ENCODE measurements around the gene AMDHD2.

AMDHD2 gene

DNA sequence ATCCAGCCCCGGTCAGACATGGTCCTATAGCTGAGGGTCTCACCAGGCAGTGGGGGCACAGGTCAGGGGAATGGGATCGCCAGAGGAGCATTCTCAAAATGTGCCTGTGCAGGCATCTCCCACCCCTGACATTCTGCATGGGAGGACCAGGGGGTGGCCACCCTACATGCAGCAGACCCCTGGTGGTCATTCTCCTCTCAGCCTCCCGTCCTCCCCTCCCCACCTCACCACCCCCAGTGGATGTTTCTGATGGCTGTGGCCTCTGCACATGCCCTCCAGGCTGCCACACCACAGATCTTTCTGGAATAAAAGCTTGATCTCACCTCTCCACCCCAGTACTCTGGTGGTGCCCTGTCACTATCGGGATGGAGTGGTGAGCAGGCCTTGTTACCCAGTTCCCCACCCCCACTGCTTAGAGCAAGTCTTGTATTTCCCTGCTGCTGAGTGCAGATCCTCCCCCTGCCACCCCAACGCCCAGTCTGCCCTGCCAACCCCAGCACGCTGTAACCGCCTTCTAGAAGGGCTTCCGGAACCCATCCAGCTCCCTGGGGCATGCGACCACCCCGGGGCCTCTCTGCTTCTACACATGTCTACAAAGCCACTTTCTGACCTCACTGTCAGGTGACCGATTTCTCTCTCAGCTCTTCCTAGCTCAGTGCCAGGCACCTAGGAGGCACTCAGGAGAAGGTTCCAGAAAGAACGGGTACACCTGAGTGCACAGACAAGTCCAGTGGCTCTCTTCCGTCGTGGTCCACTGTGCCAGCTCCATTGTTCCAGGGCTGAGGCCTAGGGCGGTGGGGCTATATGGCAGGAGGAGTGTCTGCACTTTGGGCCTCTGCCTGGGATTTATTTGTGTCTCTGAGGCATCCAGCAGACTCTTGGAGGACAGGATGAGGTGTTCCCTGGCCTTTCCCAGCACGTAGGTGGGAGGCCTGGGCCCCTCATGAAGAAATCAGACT is 36.0 kb upstream of the AMDHD2 start:
- DNase-seq = no peak

DNA sequence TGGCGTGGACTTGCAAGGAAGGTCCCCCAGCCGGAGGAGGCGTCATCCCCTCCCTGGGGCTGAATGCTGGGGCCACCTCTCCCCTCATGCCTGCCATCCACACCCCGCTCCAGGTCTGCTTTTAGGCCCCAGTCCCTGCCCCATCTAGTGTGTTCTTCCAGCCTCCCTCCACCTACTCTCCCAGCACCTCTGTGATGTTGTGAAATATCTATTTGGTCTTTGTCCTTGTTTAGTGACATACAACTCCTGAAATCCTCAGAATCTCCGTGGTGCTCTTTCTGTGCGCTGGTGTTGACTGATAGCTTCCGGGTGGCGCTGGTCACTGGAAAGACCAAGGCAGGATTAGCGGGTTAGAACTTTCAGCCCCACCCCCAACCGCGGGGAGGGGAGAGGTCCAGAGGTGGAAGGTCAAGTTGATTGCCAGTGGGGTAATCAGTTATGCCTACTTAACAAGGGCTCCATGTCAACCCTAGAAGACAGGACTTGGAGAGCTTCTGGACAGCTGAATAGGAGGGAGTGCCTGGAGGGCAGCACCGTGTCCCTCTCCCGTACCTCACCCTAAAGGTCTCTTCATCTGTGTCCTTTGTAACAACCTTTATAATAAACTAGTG is 35.2 kb upstream of the AMDHD2 start:
- DNase-seq = no peak

DNA sequence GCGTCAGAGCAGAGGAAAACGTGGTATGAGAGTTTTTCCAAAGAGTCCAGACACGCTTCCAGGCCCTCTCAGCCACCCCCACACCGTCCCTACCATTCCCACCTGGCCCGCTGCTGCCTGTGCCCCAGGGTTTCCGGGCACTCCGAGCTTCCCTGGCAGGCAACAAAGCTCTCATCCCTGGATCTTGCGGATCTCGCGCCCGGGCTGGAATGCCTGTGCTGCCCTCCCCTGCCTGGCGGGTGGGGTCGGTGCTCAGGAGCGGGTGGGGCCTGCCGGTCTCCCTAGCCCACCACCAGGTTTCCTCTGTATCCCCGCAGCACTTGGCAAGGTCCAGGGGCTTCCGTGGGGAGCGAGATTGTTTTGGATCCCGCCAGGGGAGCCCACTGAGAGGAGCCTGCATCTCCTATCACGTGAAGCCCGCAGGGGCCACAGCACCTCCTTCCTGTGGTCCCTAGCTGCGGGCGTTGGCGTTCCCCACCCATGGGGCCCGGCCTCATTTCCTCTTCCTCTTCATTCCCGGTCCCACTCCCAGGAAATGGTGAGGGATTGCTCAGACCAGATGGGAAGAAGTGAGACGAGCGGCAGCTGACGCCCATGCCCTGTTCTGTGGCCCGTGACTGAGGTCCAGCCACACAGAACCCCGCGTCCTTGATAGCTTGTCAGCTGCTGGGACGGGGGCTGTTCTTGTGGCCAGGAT is 34.2 kb upstream of the AMDHD2 start:
- DNase-seq = no peak

DNA sequence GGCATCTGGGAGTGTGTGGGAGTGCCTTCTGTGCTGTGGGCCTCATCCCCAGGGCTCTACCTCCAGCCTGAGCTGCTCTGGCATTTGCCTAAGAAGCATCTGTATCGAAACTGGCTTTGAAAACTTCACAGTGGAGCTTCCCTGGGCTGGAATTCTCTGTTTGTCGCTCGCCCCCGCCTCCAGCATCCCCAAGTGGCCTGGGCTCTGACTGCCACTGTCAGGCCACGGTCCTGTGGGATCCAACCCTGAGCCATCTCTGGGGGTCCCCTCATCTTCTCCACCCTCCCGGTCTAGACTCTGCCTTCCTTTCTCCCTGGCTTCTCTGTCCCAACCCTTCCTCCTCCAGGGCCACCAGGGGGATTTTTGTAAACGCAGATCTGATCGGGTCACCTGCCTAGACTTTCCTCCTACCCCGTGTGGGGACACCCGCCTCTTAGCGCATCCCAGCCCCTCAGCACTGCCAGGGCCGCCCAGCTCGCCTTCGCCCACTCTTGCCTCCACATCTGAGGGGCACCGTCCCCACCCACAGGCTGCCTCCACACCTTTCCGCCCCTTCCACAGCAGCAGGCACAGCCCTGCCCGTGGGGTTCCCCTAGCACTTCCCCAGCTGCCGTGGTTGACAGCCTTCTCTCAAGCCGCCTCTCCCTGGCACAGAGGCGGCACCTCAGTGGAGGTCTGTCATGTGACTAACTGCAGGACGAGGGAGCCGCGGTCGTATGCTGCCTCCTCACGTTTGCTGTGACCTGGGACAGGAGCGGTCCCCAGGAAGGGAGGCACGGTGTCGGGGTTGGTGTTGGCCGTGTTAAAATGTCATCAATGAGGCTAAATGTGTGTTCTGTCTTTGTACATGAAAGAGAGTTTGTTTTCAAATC is 33.3 kb upstream of the AMDHD2 start:
- no peak for DNase-seq

DNA sequence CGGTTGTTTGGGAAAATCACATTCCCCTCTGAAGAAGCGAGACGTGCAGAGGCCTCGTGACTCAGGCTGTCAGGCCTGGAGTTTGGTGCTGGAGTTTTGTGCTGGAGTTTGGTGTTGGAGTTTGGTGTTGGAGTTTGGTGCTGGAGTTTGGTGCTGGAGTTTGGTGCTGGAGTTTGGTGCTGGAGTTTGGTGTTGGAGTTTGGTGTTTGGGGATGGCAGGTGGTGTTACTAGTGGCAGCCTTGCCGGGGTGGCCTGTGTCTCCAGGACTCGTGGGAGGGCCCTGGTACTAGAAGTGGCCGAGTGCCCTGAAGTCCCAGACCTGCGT is 32.7 kb upstream of the AMDHD2 start:
- no peak for DNase-seq

DNA sequence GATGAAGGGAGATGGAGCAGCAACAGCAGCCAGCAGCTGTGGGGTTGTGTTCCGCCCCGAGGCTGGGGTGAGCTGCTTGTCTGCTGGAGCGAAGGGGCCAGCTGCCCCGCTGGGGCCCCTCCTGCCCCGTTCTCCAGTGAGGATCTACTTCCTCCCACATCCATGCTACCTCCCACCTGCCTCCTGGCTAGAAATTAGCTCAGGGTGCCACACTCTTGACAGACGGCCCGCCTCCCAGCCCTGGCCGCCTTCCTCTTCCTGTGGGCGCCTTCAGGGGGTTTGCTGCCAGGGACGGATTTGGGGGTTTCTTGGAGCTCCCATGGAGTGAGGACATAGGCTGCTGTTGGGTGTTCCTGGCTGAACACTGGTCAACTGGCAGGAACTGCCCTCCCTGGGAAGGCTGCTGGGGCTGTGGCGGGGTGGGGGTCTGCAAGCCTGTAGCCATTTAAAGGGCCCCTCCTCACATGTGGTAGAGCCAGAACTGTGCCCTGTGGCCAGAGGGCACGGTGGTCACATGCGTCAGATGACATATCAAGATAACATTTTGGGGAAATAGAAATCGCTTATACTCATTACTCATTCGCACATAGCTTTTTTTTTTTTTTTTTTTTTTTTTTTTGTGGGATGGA is 32.2 kb upstream of the AMDHD2 start:
- peak; percentile 74 for DNase-seq

DNA sequence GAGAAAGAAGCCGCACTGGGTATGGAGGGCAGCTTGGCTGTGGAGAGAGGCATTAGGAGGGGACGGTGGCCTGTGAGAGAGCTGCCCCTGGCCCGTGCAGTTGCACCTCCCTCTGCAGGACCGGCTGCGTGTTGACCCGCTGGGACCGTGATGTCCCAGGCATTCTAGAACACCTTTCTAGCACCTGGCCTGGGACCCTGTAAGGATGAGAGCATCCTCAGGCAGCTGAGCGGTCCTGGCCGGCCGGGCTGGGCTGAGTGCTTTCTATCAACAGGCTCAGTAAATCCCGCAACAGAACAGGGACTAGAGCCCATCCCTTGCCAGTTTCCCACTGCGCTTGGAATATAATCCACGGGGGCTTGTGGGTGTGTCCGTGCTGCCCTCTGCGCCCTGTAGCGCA is 30.6 kb upstream of the AMDHD2 start:
- DNase-seq = no peak

DNA sequence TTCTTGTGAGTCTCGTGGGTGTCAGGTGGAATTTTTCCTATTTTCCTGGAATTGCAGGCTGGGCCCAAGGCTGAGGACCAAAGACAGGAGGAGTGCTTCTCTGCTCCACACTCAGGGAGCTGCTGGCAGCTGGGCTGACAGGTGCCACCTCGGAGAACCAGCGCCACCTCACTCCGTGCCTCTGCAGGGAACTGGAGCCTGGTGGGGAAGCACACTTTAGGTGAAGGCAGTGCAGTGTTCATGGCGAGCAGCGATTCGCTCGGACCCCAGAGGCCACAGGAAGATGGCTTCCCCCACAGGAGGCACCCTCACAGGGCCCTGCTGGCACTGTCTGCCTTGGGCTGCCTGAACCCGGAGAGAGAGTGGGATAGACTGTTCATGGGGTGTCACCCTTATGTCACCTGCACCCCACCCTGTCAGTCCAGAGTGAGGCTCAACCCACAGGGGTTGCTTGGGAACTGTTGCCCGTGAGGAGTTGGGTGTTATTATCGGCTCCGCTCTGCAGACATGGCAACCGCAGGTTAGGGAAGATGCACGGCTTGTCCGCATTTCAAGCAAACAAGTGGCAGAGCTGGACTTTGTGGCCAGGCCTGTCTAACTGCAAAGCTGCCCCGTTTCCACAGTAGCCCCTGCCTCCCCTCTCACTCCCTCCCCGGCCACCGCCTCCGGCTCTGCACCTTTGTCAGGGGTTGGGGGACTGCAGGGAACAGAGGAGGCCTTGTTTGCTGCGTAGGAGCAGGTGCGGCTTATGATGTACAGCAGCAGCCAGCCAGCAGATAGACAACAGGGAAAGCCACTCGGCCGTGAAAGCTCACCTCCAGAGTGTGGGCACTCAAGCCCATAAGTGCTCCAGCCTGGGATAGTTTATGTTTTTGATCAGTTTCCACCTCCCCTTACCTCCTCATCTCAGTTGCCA is 29.7 kb upstream of the AMDHD2 start:
- DNase-seq = no peak

DNA sequence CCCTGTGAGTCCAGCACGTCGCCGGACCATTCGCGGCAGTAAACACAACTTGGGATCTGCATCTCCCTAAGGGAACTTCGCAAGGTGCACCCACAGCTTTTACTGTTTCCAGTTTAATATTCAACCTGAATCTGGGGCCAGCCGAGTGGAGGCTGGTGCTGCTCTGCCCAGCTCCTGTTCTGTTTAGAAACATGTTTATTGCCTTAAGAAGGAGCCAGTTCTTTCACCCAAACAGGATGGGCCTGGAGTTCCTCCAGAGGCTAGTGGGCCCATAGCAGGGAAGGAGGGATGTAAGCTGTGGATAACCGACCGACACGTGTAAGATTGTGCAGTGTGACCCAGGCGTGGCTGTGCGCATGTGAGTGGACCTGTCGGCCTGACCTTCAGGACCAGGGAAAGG is 27.9 kb upstream of the AMDHD2 start:
- no peak for DNase-seq

DNA sequence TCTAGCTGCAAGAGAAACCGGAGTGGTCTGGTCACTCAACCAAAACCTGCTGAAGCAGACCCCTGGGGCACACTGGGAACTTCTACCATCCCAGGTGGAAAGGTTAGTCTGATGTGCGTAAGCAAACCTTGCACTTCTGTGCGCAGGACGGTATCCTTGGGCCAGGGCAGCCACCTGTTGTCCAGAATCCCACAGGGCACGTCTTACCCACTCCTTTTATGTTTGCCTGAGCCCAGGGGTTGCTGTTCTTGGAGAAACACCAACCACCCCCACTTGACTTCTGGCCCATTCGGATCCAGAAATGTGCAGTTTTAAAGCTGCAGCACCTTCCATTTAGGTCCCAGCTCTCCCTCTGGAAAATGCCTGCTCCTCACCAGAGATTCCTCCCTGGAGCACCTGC is 26.6 kb upstream of the AMDHD2 start:
- no peak for DNase-seq

DNA sequence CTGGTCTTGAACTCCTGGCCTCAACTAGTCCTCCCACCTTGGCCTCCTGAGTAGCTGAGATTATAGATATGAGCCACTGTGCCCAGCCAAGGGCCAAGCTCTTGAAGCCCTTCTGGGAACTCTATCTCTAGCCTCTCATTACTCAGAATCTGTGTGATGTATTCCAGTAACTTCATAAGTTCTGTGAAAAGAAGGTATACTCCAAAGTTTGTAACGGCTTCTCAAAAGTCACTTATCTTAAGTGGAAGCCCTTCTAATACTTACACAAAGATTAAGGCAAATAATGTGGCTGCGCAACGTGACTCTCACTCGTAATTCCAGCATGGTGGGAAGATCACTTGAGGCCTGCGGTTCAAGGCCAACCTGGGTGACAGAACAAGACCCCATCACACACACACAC is 25.6 kb upstream of the AMDHD2 start:
- peak; percentile 28 for DNase-seq

DNA sequence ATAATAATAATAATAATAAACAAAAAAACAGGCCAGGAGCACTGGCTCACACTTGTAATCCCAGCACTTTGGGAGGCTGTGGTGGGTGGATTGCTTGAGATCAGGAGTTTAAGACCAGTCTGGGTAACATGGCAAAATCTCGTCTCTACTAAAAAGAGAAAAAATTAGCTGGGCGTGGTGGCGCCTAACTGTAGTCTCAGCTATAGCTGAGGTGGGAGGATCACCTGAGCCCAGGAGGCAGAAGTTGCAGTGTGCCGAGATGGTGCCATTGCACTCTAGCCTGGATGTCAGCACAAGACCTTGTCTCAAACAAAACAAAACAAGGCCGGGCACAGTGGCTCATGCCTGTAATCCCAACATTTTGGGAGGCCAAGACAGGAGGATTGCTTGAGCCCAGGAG is 25.1 kb upstream of the AMDHD2 start:
- DNase-seq = no peak

DNA sequence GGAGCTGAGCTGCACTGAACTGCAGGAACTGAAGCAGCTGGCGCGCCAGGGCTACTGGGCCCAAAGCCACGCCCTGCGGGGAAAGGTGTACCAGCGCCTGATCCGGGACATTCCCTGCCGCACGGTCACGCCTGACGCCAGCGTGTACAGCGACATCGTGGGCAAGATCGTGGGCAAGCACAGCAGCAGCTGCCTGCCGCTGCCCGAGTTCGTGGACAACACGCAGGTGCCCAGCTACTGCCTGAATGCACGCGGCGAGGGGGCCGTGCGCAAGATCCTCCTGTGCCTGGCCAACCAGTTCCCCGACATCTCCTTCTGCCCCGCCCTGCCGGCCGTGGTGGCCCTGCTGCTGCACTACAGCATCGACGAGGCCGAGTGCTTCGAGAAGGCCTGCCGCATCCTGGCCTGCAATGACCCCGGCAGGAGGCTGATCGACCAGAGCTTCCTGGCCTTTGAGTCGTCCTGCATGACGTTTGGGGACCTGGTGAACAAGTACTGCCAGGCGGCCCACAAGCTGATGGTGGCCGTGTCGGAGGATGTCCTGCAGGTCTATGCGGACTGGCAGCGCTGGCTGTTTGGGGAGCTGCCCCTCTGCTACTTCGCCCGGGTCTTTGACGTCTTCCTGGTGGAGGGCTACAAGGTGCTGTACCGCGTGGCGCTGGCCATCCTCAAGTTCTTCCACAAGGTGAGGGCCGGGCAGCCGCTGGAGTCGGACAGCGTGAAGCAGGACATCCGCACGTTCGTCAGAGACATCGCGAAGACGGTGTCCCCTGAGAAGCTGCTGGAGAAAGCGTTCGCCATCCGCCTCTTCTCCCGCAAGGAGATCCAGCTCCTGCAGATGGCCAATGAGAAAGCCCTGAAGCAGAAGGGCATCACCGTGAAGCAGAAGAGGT is 23.7 kb upstream of the AMDHD2 start:
- no peak for DNase-seq

DNA sequence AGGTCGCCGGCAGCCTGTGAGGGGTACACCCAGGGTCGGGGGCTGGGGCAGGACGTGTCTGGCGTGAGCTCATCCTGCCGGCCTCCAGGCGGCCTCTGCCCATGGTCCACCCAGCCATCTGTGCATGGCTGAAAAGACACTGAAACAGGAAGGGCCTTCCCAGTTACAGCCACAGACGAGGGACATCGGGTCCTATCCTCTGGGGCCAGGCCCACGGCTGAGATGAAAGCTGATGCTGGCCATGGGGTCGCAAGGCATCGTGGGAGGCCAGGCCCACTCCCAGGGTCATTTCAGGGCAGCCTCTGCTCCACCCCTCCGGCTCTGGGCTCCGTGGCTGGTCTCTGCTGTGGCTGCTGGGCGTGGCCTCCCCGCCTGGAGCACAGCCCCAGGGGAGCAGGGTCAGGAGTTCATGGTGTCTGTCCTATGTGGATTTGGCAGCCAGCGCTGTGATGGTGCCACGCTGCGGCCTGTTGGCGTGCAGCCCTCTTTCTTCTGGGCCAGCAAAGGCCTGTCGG is 23.0 kb upstream of the AMDHD2 start:
- no peak for DNase-seq

DNA sequence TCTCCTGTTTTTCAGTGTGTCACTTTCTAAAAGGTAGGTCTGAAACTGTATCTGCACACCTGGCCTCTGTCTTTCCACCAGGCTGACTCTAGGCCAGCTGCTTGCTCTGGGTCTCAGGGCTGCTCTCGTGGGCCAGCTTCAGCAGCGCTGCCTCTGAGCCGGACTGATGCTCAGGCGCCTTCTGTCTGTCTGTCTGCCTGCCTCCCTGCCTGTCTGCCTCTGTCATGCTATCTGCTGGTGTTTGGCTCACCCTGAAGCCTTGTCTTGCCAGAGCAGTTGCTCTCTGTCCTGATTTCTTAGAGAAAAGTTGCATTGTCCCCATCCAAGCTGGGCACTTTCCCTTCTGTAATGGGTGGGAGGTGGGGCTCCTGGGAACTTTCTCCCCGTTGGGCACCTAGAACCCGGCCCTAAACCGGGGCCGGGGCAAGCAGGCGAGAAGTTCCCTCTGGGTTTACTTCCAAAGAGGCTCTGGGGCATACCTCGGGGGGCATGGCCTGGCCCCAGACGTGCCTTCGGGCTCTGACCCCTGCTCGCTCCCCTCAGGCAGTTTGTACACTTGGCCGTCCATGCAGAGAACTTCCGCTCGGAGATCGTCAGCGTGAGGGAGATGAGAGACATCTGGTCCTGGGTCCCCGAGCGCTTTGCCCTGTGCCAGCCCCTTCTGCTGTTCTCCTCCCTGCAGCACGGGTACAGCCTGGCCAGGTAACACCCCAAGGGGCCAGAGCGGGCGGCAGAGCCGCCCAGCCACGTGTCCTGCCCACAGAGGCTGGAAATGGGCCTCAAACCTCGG is 22.3 kb upstream of the AMDHD2 start:
- DNase-seq = no peak

DNA sequence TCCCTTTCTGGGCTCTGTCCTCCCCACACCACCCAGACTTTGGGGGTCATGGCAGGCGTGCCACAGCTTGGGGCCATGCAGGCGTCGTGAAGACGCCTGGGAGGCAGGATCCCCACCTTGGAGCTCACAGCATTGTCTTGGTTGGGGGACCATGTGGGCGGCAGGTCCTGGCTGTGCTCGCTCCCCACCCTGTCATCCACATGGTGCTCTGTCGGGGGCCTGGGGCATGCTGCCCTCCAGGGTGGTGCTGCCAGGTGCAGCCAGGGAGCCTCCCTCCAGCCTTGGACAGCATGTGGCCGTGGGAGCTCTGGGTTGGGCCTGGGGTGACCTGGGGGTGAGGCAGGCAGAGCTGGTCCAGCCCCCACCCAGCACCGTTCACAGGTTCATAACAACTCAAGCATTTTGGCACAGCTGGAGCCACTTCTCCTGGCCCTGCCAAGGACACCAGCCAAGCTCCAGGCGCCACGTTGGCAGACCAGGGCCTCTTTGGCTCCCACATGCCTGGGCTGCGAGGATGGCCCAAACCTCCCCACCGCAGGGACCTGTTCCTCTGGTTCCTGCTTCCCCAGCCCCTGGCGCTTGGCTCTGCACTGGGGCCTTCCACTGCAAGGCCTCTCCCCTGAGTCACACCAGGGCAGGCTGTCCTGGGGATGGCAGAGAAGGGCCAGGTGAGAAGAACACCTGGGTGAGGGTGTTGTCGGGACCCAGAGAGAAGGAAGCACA is 21.5 kb upstream of the AMDHD2 start:
- no peak for DNase-seq

DNA sequence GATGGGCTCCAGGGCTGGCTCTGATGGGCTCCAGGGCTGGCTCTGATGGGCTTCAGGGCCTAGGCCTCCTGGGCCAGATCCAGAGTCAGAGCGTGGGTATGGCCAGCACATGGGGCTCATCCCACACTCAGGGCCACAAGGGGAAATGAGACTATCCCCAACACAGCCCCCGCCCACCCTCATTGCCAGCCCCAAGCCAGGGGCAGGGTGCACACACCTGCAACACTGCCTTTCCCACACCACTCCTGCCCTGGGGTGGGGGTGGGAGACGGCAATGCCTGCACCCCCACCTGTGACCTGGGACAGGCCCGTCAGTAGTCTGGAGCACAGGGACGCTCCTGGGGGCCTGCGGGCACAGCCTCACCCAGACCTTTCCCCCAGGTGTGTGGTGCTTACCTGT is 20.7 kb upstream of the AMDHD2 start:
- no peak for DNase-seq

DNA sequence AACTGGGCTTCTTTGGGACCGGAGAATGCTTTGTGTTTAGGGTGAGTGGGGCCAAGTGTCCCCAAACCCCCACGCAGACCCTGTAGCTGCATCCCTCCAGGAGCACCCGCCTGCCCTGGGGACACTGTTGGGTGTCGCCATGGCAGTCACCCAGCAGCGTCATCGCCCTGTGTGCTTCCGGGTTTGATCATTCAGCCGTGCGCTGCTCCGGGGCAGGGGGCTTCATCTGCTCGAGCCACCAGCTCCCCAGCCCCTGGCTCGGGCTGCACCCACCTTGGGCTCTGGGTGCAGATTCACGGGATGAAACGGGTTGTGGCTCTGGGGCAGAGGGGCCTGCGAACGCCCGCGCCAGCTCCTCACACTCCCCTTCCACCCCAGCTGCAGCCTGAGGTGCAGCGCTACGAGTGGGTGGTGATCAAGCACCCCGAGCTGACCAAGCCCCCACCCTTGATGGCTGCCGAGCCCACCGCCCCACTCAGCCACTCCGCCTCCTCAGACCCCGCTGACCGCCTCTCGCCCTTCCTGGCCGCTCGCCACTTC is 20.2 kb upstream of the AMDHD2 start:
- no peak for DNase-seq
